Stimulated activated CD8-positive, alpha-beta memory T cell treated with anti-CD3 and anti-CD28 coated beads, Interleukin-4, amount 100 ng/mL, for 24 hours (primary cell): Measurements from ENCODE around the gene PKHD1.
"Not testable (repeated sequence)": the region's sequence is repeated elsewhere in the genome, so short reads cannot be mapped to it uniquely, and the experiment has no call there.

ENCODE experiments used
- DNase-seq: peaks from one replicate; pipeline ENCODE4 v3.0.0-alpha.2; 2020; ENCODE audit warnings: low read depth

PKHD1 gene

DNA sequence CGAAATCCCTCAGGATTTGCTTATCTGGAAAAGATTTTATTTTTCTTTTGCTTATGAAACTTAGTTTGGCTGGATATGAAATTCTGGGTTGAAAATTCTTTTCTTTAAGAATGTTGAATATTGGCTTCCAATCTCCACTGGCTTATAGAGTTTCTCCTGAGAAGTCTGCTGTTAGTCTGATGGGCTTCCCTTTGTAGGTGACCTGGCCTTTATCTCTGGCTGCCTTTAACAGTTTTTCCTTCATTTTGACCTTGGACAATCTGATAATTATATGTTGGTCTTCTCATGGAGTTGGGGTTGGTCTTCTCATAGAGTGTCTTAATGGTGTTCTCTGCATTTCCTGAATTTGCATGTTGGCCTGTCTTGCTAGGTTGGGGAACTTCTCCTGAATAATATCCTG lies 234.3 kb downstream of the PKHD1 start:
- DNase-seq = not testable (repeated sequence)

DNA sequence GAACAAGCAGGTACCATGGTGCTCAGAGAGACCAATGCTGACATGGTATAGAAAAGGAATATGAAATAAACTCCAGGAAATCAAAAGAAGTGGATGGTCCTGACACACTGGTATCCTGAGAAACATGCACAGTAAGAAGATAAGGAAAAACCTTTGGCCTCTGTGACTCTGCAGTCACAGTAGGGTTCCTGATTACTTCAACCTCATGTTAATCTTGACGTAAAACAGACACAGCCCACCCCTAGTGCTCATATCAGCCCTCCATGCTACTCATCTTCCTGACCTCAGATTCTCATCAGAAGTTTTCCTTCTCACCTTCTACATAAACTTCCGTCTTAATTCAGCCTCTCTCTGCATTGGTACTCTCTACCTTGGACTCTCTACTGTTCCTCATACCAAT lies 240.9 kb downstream of the PKHD1 start:
- DNase-seq = no peak

DNA sequence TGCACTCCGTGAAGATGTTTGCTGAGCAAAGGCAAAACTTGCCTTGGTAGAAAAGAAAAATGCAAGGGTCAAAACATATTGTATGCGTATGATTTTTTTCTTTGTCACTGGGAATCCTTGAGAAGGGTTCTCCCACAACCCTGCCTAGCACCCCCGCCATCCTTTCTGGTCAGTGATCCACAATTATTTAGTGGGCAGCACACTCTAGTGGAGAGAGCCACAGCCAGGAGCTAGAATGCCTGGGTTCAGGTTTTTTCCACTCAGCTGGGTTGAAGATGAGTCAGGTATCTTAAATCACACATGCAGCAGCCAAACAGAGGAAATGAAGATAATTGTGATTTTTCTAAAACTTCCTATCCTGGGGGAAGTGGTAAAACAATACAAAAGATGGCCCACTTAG lies 243.1 kb downstream of the PKHD1 start:
- DNase-seq = no peak

DNA sequence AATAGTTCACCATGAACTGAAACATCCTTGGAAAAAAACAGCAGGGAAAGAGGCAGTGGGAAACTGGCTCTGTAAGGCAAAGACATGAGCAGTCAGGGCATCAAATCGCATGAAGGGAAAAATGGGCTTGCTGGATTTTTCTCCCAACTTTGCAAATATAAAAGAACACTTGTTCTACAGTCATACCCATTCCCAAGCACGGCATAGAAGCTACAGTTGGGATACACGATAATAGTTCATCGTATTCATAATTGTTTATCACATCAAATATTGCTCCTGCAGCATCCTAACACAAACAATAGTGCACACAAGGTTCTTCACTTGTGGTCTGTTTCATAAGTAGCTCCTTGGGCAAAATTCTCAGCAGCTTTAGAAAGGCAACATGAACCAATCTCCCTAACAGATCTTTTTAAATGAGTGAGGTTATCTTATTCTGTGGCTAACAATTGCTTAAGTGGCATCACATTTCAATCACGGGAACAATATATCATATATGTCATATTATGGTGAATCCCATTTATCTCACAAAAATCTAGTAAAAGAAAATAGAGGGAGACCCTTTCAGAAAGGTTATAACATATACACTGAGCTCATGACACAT lies 243.9 kb downstream of the PKHD1 start:
- no peak for DNase-seq

DNA sequence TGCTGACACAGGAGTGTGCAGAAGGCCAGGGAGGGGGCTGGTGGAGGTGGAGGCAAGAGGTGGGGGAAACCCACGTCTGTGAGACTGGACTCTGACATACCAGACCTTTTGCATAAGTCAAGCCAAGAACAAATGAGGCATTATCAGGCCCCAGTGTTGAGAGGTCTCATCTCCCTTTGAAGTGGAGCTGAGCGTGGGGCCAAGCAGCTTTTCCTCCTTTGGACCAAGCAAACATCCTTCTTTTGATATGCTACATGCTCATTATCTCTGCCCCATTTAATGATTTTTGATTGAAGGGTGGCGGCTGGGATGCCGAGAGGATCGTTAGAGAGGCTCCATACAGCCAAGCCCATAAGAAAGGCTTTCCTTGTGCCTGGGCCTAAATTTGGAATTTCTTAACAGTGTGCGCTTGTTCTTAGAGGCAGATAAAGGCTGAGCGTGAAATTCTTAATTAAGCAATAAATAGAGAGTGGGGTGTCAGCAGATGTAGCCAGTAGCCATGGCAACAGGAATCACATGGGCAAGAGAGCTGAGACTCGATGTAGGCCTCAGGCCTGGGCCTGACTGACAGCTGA lies 244.5 kb downstream of the PKHD1 start:
- DNase-seq = no peak

DNA sequence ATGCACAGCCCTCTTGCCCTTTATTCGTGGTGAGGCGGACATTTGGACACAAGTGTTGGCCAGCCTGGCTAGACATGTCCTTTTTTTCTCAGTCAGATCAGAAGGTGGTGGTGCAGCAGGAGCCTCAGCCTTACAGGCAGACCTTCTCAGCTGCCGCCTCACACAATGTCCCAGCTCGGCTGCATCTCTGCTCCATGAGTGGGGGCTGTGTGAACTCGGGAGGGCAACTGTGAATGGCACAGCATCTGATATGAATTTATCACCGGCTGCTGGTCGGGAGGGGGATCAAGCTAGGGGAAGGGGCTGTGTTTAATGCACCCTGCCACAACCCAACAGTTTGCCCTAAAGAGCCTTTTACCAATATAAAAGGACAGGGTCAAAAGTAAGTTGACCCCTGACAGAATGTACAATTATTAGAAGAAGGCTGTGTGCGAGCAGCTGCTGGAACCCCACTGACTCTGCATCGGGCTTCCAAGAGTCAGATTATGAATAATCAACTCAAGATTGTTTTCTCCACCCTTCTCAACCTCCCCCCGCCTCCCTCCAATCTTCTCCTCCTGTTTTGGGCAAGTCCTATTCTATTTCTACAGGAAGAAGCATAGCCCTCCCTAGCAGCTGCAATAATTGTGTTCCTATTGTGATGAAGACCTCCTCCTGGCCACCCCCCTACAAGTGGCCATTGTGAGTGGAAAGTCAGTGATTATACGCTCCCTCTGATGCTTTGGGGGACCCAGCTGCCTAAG lies 245.2 kb downstream of the PKHD1 start:
- no peak for DNase-seq

DNA sequence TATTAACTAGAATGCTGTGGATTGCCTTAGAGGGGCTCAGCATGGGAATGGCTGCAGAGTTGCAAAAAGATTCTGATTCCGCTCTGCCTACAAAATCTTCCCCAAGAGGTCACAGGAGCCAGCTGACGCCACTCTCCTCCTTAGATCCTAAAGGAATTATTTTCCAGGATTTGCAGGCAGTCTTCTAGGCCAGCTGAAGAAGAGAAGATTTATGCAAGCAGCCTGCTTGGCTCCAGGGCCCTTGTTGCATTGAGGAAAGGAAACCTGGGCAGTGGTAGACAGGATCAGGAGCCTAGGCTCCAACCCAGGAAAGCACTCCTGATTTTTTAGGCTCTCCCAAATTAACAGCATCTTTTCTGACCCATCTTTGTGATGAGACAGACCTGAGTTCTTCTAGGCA lies 245.8 kb downstream of the PKHD1 start:
- no peak for DNase-seq

DNA sequence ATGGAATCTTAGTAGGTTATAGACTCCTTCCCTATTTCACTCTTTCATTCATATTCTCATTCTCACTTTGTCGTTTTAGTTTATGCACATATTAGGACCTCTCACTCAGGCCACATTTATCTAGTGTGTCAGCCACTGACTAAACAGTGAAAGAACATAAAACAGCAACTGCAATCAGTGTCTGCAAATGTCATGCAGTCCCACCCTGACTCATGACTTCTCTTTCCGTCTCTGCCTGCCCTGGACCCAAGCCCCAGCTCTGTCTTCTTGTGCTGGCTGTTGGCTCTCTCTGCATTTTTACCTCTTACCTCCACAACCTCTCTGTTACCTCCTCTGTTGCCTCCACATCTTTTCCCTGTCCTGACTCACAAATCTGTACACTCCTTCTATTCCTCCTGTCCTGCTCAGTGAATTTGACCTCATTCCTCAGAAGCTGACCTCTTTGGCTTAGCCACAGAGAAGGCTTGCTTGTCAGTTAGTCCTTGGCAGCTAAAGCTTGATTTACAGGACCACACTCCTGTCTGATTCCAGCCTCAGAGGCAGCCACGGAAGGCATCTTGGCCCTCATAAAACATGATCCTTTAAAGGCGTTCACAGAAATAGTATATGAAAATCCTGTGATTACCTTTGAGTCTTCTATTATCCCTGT lies 247.6 kb downstream of the PKHD1 start:
- no peak for DNase-seq

DNA sequence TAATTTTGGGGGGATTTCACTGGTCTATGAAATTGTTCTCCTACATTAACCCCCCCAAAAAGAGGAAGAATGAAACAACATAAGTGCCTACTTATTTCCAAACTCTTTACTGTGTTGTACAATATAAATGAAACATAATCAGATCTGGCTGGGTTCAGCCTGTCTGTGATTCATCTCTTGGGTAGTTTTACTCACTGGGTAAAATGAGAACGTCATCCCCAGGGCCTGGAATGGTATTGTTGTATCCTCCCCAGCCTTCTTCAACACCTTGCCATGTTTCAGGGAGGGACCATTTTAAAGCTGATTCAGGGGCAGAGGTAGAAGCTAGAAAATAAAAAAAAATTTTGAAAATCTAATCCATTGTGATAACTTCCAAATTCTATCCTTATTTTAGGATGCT lies 256.7 kb downstream of the PKHD1 start:
- no peak for DNase-seq

DNA sequence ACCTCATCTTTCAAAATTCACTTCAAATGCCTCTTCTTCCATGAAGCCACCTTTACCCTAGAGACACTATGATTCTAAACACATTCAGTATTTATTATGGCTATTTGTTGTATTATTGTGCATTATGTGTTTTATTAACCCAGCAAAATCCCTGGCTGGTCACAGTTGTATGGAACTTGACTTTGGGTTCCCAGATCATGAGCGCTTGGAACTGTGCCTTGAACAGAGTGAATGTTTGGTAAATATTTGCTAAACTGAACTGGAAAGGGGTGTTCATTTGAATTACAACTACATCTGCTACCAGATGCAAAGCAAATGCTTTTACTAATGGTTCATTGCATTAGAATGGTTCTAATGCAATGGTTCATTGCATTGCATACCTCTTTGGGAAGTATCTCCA lies 259.8 kb downstream of the PKHD1 start:
- no peak for DNase-seq

DNA sequence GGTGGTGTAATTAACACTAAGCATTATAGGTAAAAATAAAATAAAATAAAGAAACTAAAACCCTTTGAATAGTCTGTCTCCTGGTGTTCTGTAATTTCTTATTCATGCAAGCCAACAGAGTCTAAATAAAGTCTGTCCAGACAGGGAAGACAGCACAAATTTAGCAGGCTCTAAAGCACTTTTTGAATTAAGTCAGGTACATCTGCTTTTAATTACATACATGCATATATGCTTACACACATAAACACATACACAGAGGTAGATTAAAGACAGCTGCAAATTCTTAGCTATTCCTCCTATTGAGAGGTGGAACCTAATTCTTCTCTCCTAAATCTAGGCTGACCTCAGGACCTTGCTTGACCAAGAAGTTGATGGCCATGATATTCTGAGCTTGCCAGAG lies 262.5 kb downstream of the PKHD1 start:
- DNase-seq = no peak

DNA sequence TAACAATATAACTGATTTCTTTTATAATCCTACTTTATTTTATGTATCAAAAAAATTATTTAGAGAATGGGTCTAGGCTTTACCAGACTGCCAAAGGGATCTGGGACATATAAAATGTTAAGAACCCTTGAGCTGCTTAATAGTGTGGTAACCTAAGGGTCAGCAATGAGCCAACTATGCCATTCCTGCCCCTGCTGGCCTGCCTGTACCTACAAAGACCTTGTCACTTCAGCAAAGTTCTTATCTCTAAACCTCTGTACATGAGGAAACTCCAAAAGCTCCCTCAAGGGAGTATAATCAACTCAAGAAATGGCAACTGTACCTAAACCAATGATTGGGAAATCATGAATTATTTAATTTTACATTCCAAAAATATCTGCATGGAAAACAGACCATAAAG lies 266.9 kb downstream of the PKHD1 start:
- DNase-seq = no peak

DNA sequence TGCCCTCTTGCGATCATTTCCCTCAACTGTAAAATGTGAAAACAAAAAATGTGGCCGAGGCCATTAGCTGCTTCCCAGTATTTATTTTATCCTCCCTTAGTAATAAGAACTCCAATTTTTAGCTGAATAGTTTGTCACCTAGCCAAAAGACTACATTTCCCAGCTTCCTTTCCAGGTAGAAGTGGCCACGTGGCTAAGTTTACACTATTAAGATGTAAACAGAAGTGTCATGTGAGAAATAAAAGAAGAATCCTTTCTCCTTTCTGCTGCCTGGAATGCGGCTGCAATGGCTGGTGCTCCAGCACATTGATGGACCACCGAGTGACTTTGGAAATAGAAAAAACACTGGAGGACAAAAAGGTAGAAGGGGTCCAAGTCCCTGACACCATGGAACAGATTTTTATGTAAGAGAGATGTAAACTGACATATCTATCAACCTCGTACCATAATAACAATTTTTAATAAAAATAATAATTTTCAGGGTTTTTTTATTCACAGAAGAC lies 268.8 kb downstream of the PKHD1 start:
- no peak for DNase-seq

DNA sequence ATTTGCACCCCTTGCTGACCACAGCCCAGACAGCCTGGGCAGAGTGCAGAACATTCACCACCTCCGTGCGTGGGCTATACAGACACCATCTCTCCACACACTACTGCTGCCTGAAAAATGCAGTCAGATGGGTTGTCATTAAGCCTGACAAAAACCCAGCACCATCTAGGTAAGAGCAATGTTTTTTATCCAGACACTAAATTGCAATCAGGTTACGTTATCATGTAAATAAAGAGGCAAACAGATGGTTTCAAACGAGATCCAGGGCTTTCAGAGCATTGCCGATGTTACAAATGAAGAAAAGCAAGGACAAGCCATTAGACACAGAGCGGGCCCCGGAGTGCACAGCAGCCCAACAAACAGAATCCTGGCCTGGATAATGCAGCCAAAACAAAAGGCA lies 269.6 kb downstream of the PKHD1 start:
- no peak for DNase-seq

DNA sequence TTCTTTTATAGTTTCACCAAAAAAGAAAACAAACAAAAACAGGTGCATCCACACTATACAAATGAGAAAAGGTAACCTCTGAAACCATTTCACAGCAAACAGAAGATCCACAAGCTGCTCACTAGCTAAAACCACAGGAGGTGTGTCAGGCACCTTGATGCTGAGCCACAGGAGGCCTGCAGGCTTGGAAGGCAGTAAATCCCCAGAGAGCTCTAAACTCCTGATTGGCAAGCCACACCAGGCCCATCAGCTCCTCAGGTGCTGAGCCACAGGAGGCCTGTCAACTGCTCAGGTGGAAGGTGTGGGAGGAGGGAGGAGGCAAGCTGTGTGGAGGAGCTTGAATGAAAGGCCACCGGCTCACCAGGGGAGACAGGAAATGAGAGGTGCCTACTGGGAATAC lies 273.0 kb downstream of the PKHD1 start:
- no peak for DNase-seq

DNA sequence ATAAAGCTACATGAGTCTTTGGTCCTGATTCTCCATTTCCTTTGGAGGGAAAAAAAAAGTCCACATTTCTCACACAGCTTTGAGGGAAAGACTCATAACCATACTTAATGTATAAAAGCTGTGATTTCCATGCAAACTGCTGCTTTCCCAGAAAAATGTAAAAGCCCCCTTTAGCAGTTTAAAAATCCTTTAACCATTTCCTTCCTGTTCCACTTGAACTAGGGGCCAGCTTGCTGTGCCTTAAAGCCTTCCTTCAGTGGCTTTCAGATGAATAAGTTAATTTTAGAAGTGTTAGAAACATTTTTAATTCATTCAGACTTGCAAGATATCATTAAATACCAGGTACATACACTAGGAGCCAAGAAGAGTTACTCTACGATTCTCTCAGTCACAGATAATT lies 273.5 kb downstream of the PKHD1 start:
- no peak for DNase-seq

DNA sequence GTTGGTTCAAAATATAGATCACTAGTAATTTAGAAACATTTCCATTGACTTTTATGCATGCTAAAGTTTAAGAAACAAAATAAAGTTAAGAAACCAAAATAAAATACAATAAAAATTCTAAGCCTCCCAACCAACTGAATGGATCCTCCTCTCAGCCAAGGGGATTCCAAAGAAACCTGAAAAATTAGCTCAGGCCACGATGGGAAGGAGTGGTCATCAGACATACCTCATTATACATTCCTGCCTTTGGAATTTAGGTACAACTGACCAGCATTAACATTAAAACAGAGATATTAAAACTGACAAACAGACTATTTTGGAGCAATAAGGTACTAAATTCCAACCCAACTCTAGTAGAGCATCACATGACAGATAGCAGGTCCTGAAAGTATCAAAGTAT lies 275.2 kb downstream of the PKHD1 start:
- no peak for DNase-seq

DNA sequence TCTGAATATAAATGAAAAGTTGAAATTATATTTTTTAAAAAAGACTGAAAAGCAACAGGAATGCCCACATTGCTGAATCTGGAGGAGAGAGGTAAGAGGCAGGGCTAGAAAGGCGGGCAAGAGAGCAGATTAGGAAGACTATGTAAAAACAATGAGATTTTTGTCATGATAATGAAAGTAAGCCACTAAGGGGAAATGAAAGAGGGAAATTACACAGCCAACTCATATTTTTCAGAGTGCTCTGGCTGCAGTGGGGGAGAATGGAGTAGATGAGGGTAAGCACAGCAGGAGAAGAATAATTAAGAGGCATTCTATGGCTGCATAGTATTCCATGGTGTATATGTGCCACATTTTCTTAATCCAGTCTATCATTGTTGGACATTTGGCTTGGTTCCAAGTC lies 281.9 kb downstream of the PKHD1 start:
- DNase-seq = no peak

DNA sequence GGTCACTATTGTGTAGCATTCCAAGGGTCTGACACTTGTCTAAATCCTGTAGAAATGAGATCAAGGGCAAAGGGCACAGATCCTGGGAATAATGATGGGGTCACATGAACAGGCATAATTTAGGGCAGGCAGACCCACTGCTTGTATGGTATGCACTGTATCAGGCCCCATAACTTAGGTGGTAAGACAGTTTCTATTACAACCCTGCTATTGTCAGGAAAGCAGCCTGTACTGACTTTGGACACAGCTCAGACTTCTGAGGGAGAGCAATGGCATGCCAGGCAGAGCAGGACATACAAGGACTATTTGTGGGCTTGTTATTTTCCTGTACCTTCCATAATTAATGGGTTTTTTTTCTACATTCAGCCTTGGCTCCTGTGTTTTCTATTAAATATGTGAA lies 286.8 kb downstream of the PKHD1 start:
- DNase-seq = no peak

DNA sequence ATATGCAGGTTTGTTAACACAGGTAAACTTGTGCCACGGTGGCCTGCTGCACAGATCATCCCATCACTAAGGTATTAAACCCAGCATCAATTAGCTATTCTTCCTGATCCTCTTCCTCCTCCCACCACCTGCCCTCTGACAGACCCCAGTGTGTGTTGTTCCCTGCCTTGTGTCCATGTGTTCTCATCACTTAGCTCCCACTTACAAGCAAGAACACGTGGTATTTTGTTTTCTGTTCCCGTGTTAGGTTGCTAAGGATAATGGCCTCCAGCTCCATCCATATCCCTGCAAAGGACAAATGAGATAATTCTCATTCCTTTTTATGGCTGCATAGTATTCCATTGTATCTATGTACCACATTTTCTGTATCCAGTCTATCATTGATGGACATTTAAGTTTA lies 294.0 kb downstream of the PKHD1 start:
- no peak for DNase-seq

DNA sequence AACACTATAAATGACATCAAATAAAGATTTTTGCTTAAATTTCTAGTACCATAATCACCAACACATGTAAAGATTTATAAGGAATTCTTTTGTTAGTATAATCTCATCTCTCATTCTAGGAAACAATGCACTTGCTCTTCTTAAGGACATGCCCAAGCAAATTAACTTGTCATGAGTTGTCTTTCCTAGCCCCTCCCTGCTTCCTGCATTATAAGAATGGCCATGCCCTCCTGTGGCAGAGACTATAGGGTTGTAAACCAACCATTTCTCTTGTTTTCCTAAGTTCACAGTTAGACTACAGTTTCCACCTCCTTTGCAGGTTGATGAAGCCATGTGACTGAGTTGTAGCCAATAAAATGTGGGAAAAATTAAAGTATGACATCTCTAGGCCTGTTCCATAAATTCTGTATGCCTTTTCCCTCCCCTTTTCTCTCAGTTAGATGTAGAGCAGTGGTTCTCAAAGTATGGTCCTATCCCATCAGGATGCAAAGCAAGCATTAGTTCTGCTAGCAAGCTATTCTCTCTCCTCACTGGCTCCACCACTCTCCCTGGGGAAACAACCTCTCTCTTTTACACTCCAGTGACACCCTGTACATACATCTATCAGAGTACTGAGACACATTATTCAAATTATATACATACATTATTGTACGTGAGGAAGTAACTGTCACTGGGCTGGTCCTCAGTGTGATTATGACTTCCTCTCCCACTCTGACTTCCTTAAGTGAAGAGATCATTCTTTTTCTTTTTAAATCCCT lies 295.0 kb downstream of the PKHD1 start:
- no peak for DNase-seq

DNA sequence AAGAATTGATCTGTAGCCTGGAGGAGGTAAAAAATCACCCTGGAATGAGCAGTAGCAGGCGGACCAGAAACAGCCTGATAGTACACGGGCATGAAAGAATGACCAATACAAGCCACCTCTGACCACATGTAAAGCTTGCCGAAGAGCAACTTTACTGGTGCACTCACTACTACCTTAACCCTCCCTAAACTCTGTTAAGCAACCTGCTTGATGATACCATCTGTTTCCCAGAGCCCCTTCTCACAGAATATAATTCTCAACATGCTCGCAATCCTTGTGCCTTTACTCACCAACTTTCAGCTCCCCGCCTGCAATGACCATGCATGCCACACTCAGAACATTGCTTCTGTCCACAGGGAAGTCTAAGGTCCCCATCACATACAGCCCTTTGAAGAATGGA lies 296.5 kb downstream of the PKHD1 start:
- no peak for DNase-seq
